ENCODE measurements around the gene SHROOM2. TPM values are rescaled to one million over a fixed set of nuclear protein-coding genes. Genes with fewer than 3 reads are reported as not detected.

Gene SHROOM2
- total RNA-seq, 5 donors from 2014 or later (not counting 1 experiment from before 2014, with no cell fraction given): 0.03 to 0.06 TPM; not detected in 3

- DNase-seq (peak in 1 of 35 experiments; percentile 1), ATAC-seq (replicated peaks in 1 of 4) (no peak)
- Mint-ChIP-seq H3K4me3 (no peak overlapping the region), H3K27me3 (peaks cover 13 to 32% of the 10 kb centered on the region in 2 donors), H3K4me1 (peaks cover 0 to 3% (median 0%) of the 10 kb centered on the region in 3 donors), H3K36me3 (no peaks in the 10 kb centered on the region), H3K27ac (no peak overlapping the region), H3K9me3 (no peaks in the 10 kb centered on the region)
- H3K27ac ChIP-seq (ENCODE audit: low read length): no peak overlapping the region
- CTCF ChIA-PET: no interaction called here
- H3K4me1 ChIP-seq (ENCODE audit: control insufficient read depth in 1 of 2, extremely low read depth in 1 of 2, insufficient read depth in 2 of 2, low read length in 2 of 2): no peaks in the 10 kb centered on the region
- no peaks in the 10 kb centered on the region for H3K36me3 ChIP-seq (ENCODE audit: control insufficient read depth in 2 of 2, extremely low read depth in 1 of 2, insufficient read depth in 1 of 2, low read length in 1 of 2)
- no peaks in the 10 kb centered on the region for H3K9me3 ChIP-seq
- POLR2A ChIA-PET: interaction anchor here in 1 of 2 donors (0.5 kb wide), 1 partner anchor 1059 kb away, joined by 3 read pairs; no protein-coding TSS in a partner anchor
- no CpG with 5 or more reads among the region's 6 CpGs for WGBS (ENCODE audit: insufficient coverage)
- no peak overlapping the region for H3K4me3 ChIP-seq (ENCODE audit: control insufficient read depth in 1 of 2, extremely low read depth in 1 of 2, low read length in 1 of 2)
- H3K27me3 ChIP-seq (replicated peaks in 1 of 2; ENCODE audit: control insufficient read depth in 2 of 2, extremely low read depth in 1 of 2, insufficient read depth in 2 of 2, low read length in 1 of 2): peaks cover 0 to 12% of the 10 kb centered on the region in 2 experiments
Observed at GRCh38 chrX:9842541-9842940, 56.3 kb downstream of the SHROOM2 start.

- Mint-ChIP-seq H3K36me3 (no peaks in the 10 kb centered on the region), H3K9me3 (no peaks in the 10 kb centered on the region), H3K4me3 (no peak overlapping the region), H3K4me1 (peaks cover 0 to 3% (median 0%) of the 10 kb centered on the region in 3 donors), H3K27me3 (peaks cover 13 to 22% of the 10 kb centered on the region in 2 donors), H3K27ac (no peak overlapping the region)
- Histone ChIP-seq H3K4me3 (ENCODE audit: control insufficient read depth in 1 of 2, extremely low read depth in 1 of 2, low read length in 1 of 2) (no peak overlapping the region), H3K36me3 (ENCODE audit: control insufficient read depth in 2 of 2, extremely low read depth in 1 of 2, insufficient read depth in 1 of 2, low read length in 1 of 2) (no peaks in the 10 kb centered on the region), H3K27ac (ENCODE audit: low read length) (no peak overlapping the region), H3K27me3 (replicated peaks in 1 of 2; ENCODE audit: control insufficient read depth in 2 of 2, extremely low read depth in 1 of 2, insufficient read depth in 2 of 2, low read length in 1 of 2) (peaks cover 0 to 11% of the 10 kb centered on the region in 2 experiments), H3K4me1 (ENCODE audit: control insufficient read depth in 1 of 2, extremely low read depth in 1 of 2, insufficient read depth in 2 of 2, low read length in 2 of 2) (no peaks in the 10 kb centered on the region), H3K9me3 (no peaks in the 10 kb centered on the region)
- ChIA-PET CTCF (no interaction called here), POLR2A (no interaction called here)
- ATAC-seq (replicated peaks in 1 of 4) (no peak), DNase-seq (no peak)
- WGBS (ENCODE audit: insufficient coverage): 92% methylated on average over 2 of the region's 7 CpGs
Observed at GRCh38 chrX:9844936-9845577, 58.8 kb downstream of the SHROOM2 start.

- Mint-ChIP-seq H3K4me3 (no peak overlapping the region), H3K36me3 (no peaks in the 10 kb centered on the region), H3K4me1 (peaks cover 0 to 3% (median 0%) of the 10 kb centered on the region in 3 donors), H3K27me3 (peaks cover 13 to 22% of the 10 kb centered on the region in 2 donors), H3K9me3 (no peaks in the 10 kb centered on the region), H3K27ac (no peak overlapping the region)
- Histone ChIP-seq H3K4me3 (ENCODE audit: control insufficient read depth in 1 of 2, extremely low read depth in 1 of 2, low read length in 1 of 2) (no peak overlapping the region), H3K27me3 (replicated peaks in 1 of 2; ENCODE audit: control insufficient read depth in 2 of 2, extremely low read depth in 1 of 2, insufficient read depth in 2 of 2, low read length in 1 of 2) (peaks cover 0 to 11% of the 10 kb centered on the region in 2 experiments), H3K9me3 (no peaks in the 10 kb centered on the region), H3K27ac (ENCODE audit: low read length) (no peak overlapping the region), H3K36me3 (ENCODE audit: control insufficient read depth in 2 of 2, extremely low read depth in 1 of 2, insufficient read depth in 1 of 2, low read length in 1 of 2) (no peaks in the 10 kb centered on the region), H3K4me1 (ENCODE audit: control insufficient read depth in 1 of 2, extremely low read depth in 1 of 2, insufficient read depth in 2 of 2, low read length in 2 of 2) (no peaks in the 10 kb centered on the region)
- ATAC-seq (replicated peaks in 1 of 4) (no peak), DNase-seq (no peak)
- POLR2A ChIA-PET: no interaction called here
- CTCF ChIA-PET: no interaction called here
- no CpG with 5 or more reads among the region's 6 CpGs for WGBS (ENCODE audit: insufficient coverage)
Observed at GRCh38 chrX:9845578-9845952, 59.3 kb downstream of the SHROOM2 start.

DNA sequence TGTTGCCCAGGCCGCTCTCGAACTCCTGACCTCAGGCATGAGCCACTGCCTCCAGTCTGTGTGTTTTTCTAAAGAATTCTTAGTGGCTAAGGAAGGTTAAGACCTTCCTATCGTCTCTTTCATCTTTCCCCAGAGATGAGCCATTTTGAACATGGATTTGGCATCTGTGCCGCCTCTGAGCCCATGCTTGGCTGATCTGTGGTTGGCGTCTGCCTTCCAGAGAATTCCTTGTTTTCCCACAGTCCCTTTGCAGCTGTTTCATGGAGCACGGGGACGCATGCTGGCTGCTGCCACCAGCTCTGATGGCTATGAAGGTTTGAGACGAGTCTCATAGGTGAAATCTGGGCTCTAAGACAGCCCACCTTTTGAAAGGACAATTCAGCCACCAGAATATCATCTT lies 60.4 kb downstream of the SHROOM2 start:
- H3K36me3 ChIP-seq (ENCODE audit: control insufficient read depth in 2 of 2, extremely low read depth in 1 of 2, insufficient read depth in 1 of 2, low read length in 1 of 2): no peaks in the 10 kb centered on the region
- Mint-ChIP-seq H3K4me1 (peaks cover 0 to 3% (median 0%) of the 10 kb centered on the region in 3 donors), H3K27ac (no peak overlapping the region), H3K9me3 (no peaks in the 10 kb centered on the region), H3K4me3 (no peak overlapping the region), H3K27me3 (peaks cover 11 to 16% of the 10 kb centered on the region in 2 donors), H3K36me3 (no peaks in the 10 kb centered on the region)
- WGBS (ENCODE audit: insufficient coverage): 80% methylated on average over 1 of the region's 8 CpGs
- H3K4me1 ChIP-seq (ENCODE audit: control insufficient read depth in 1 of 2, extremely low read depth in 1 of 2, insufficient read depth in 2 of 2, low read length in 2 of 2): no peaks in the 10 kb centered on the region
- peaks cover 0 to 10% of the 10 kb centered on the region in 2 experiments for H3K27me3 ChIP-seq (replicated peaks in 1 of 2; ENCODE audit: control insufficient read depth in 2 of 2, extremely low read depth in 1 of 2, insufficient read depth in 2 of 2, low read length in 1 of 2)
- no peaks in the 10 kb centered on the region for H3K9me3 ChIP-seq
- ChIA-PET POLR2A (no interaction called here), CTCF (no interaction called here)
- no peak overlapping the region for H3K4me3 ChIP-seq (ENCODE audit: control insufficient read depth in 1 of 2, extremely low read depth in 1 of 2, low read length in 1 of 2)
- DNase-seq: no peak
- ATAC-seq (replicated peaks in 1 of 4): no peak
- no peak overlapping the region for H3K27ac ChIP-seq (ENCODE audit: low read length)

- WGBS (ENCODE audit: insufficient coverage): no CpG with 5 or more reads among the region's 8 CpGs
- no peak overlapping the region for H3K27ac Mint-ChIP-seq
Observed at GRCh38 chrX:9847071-9847470, 60.8 kb downstream of the SHROOM2 start.

GRCh38 chrX:9848718-9849479 lies 62.7 kb downstream of the SHROOM2 start:
- POLR2A ChIA-PET: no interaction called here
- no peak overlapping the region for H3K27ac Mint-ChIP-seq
- ATAC-seq (replicated peaks in 1 of 4): no peak
- peaks cover 8 to 26% of the 10 kb centered on the region in 2 donors for H3K27me3 Mint-ChIP-seq
- H3K27me3 ChIP-seq (replicated peaks in 1 of 2; ENCODE audit: control insufficient read depth in 2 of 2, extremely low read depth in 1 of 2, insufficient read depth in 2 of 2, low read length in 1 of 2): peaks cover 2 to 4% of the 10 kb centered on the region in 2 experiments
- WGBS (ENCODE audit: insufficient coverage): no CpG with 5 or more reads among the region's 17 CpGs
- no peaks in the 10 kb centered on the region for H3K4me1 Mint-ChIP-seq
- no peak overlapping the region for H3K4me3 Mint-ChIP-seq
- no peak overlapping the region for H3K27ac ChIP-seq (ENCODE audit: low read length)
- H3K9me3 ChIP-seq: no peaks in the 10 kb centered on the region
- CTCF ChIA-PET: no interaction called here
- H3K36me3 ChIP-seq (ENCODE audit: control insufficient read depth in 2 of 2, extremely low read depth in 1 of 2, insufficient read depth in 1 of 2, low read length in 1 of 2): no peaks in the 10 kb centered on the region
- no peaks in the 10 kb centered on the region for H3K4me1 ChIP-seq (ENCODE audit: control insufficient read depth in 1 of 2, extremely low read depth in 1 of 2, insufficient read depth in 2 of 2, low read length in 2 of 2)
- H3K9me3 Mint-ChIP-seq: no peaks in the 10 kb centered on the region
- H3K4me3 ChIP-seq (ENCODE audit: control insufficient read depth in 1 of 2, extremely low read depth in 1 of 2, low read length in 1 of 2): no peak overlapping the region
- DNase-seq: no peak
- H3K36me3 Mint-ChIP-seq: no peaks in the 10 kb centered on the region

More at GRCh38 chrX:9847071-9847470, 60.8 kb downstream of the SHROOM2 start:
- H3K4me1 Mint-ChIP-seq: peaks cover 0 to 3% (median 0%) of the 10 kb centered on the region in 3 donors
- peaks cover 11 to 15% of the 10 kb centered on the region in 2 donors for H3K27me3 Mint-ChIP-seq
- DNase-seq: no peak
- no peak for ATAC-seq (replicated peaks in 1 of 4)
- no peak overlapping the region for H3K4me3 Mint-ChIP-seq
- Histone ChIP-seq H3K4me1 (ENCODE audit: control insufficient read depth in 1 of 2, extremely low read depth in 1 of 2, insufficient read depth in 2 of 2, low read length in 2 of 2) (no peaks in the 10 kb centered on the region), H3K27ac (ENCODE audit: low read length) (no peak overlapping the region), H3K36me3 (ENCODE audit: control insufficient read depth in 2 of 2, extremely low read depth in 1 of 2, insufficient read depth in 1 of 2, low read length in 1 of 2) (no peaks in the 10 kb centered on the region), H3K4me3 (ENCODE audit: control insufficient read depth in 1 of 2, extremely low read depth in 1 of 2, low read length in 1 of 2) (no peak overlapping the region), H3K9me3 (no peaks in the 10 kb centered on the region), H3K27me3 (replicated peaks in 1 of 2; ENCODE audit: control insufficient read depth in 2 of 2, extremely low read depth in 1 of 2, insufficient read depth in 2 of 2, low read length in 1 of 2) (peaks cover 0 to 8% of the 10 kb centered on the region in 2 experiments)
- no peaks in the 10 kb centered on the region for H3K9me3 Mint-ChIP-seq
- CTCF ChIA-PET: no interaction called here
- POLR2A ChIA-PET: no interaction called here
- H3K36me3 Mint-ChIP-seq: no peaks in the 10 kb centered on the region
